Kasumi-1 (cell line): ENCODE results near the gene SLC8A1.

ENCODE experiments used
- DNase-seq, 2 experiments: peaks; one replicate each; lab custom pipeline; 2025; lab: John Stamatoyannopoulos, UW

SLC8A1 gene

GRCh38 chr2:40230707-40231432, 221.0 kb downstream of the SLC8A1 start:
- DNase-seq: no peak

DNA sequence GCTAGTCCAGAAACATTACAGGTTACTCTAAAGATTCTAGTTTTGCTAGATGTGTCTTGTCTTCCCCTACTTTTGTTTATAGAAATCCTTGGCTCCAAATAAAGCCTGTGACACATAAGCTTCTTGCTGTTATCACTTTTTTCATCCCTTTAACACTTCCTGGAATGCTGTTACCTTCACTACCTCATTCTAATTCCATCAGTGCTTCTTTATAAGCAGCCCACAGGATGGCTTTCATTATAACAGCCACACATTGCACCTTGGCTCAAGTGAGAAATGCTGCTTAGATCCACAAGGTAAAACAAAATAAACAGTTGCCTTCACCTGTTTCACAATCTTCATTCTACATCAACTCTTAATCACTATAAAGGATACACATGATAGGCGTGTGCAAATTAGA, 221.7 kb downstream of the SLC8A1 start:
- DNase-seq: no peak

GRCh38 chr2:40228310-40228709, 223.6 kb downstream of the SLC8A1 start:
- DNase-seq: no peak

DNA sequence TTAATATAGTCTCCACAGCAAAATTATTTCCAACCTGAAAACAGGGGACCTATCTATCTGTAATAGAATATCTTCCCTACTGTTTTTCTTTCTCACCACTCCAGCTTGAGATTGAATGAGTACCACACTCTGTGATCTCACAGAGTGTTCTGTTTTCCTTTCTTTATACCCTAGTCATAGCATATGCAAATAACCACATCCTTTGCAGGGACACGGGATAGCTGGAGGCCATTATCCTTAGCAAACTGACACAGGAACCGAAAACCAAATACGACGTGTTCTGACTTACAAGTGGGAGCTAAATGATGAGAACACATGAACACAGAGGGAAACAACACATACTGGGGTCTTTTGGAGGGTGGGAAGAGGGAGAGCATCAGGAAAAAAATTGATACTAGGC, 224.7 kb downstream of the SLC8A1 start:
- DNase-seq: no peak

GRCh38 chr2:40226637-40227036, 225.3 kb downstream of the SLC8A1 start:
- no peak for DNase-seq

GRCh38 chr2:40225670-40226210, 226.2 kb downstream of the SLC8A1 start:
- no peak for DNase-seq

- DNase-seq: no peak
Observed at GRCh38 chr2:40224318-40224717, 227.6 kb downstream of the SLC8A1 start.

DNA sequence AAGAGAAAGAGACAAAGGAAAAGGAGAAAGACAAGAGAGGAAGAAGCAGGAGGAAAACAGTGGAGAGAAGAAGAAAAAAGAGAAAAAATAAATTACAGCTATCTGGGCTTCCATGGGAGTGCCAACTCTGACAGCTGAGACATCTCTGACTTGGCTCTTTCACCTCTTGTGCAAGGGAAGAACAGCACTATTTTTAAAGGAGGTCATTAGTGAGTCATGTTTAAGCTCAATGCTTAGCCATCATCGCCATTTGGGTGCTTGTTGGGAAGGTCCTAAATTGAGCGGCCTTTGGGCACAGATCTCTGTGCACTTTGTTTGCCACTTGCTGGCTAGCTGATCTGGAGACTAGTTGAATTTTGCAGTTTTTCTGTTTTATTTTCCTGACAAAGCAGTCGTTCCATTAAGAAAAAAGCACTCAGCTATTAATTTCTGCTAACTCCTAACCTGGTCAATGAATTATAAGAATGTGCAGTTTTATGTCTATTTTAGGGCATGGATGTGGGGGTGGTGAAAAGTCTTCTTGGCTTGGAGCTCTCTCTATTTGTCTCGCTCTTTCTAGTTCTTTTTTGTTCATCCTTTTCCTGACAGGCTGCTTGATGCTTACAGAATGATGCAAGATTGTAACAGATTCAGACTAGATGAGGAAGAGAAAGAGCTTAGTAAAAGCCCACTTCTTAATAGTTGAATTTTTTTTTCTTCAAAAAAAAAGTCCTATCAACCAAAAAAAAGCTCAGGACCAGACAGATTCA, 231.5 kb downstream of the SLC8A1 start:
- no peak for DNase-seq

GRCh38 chr2:40219141-40219540, 232.7 kb downstream of the SLC8A1 start:
- no peak for DNase-seq

DNA sequence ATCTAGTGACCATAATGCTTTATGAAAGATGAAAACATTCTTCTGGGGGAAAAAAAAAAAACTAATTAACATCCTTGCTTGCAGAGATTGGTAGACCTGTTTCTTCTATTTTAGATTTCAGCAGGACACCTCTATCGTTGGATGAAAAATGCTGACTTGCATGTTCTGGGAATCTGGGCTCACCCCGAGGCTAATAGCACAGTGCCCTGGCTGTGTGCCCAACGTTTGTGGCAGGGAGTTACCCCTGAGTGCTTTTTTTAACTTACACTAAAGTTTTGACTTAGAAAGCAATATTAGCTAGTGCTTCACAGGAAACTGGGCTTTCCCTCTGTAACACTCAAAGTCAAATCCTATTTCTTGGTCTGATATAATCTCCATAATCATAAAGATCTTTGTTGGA, 233.2 kb downstream of the SLC8A1 start:
- DNase-seq: no peak

DNA sequence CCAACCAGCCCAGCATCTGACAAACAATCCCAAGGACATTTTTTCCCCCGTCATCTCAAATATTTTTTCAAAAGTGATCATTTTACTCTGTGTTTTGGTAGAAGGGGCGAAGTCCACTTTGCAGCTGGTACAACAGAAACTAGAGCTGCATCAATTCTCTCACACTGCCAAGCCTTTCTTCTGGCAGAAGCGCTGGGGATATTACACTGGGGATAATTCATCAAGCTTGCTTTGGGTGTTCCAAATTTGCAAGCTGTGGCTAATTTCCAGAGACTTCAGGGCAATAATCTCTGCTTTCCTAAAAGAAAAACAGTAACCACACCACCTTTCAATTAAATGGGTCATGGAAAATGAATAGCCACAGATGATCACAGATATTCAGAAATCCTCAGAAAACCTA, 238.3 kb downstream of the SLC8A1 start:
- no peak for DNase-seq

DNA sequence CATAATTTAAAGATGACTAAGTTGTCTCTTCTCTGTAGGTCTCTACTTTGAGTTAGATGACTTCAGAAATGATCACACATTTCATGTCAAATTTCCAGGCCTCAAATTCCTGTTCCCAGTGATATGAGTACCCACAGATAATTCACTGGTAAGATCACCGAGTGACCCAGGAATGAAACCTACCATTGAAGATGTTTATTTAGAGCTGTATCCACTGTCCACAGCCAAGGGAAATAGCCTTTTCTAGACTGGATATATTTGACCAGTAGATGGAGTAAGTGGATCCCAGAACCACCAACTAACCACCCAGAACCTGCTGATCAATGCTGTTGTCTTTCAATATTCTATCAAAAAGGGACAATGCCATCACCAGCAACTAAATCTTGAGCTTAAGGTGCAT, 238.8 kb downstream of the SLC8A1 start:
- no peak for DNase-seq

- no peak for DNase-seq
Observed at GRCh38 chr2:40210968-40211353, 240.9 kb downstream of the SLC8A1 start.

GRCh38 chr2:40210344-40210967, 241.4 kb downstream of the SLC8A1 start:
- DNase-seq: no peak

DNA sequence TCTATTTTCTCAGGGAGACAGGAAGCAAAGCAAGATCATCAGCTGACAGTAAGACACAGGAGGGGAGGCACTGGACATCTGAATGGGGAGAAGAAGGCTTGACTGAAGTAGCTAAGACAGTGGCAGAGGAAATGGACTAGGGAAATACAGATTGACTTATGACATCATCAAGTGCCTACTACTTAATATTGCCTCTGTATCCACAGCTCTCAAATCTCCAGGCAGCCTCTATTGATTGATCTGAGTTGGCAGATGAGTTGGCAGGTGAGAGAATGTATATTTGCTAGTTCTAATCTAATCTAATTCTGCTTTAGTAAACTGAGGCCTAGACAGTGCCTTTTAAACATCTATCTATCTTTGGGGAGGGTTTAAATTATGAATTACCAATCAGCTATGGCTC, 242.1 kb downstream of the SLC8A1 start:
- no peak for DNase-seq

DNA sequence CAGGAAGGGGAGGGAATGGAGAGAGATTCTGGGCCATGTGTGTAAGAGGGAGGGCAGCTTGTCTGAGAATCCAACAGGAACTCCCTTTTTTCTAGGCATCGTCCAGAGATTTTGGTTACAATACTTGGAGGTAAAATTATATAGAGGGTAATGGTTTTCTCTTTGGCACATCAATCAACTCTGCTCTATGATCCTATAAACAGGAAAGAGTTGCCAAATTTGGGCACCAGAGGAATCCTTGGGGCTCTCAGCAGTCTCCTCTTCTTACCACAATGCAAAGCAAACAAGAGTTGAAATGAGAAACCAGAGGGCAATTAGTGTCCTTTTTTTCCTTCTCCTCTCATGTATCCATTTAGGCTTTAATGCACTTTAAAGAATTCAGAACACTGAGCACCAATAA, 243.4 kb downstream of the SLC8A1 start:
- no peak for DNase-seq

GRCh38 chr2:40204268-40204667, 247.6 kb downstream of the SLC8A1 start:
- no peak for DNase-seq

DNA sequence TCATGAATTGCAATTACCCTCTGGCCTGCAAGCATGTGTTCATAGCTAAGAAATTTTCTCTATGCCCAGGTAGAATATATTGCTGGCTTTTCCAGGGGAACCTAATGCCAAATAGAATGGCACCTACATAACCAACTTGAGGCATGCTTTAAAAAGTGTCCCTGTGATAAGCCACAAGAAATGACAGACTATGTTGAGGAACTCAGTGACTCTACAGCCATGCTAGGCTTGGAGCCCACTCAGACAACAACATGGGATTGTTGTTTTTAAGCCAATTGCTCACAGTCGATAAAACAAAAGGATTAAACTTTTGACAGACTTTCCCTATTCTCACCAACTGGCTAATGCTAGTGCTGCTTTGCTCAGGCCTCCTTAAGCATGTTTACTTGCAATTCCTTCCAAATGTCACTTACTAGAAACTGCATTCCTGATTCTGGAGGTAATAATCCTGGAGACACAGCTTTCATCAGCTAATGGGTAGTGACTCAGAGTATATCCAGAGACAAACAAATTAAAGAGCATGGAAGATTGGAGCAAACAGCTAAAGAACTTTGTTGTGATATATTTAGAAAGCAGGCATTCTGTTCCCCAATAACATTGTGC, 249.0 kb downstream of the SLC8A1 start:
- DNase-seq: no peak

- no peak for DNase-seq
Observed at GRCh38 chr2:40201425-40201824, 250.5 kb downstream of the SLC8A1 start.

GRCh38 chr2:40200366-40200915, 251.4 kb downstream of the SLC8A1 start:
- no peak for DNase-seq

DNA sequence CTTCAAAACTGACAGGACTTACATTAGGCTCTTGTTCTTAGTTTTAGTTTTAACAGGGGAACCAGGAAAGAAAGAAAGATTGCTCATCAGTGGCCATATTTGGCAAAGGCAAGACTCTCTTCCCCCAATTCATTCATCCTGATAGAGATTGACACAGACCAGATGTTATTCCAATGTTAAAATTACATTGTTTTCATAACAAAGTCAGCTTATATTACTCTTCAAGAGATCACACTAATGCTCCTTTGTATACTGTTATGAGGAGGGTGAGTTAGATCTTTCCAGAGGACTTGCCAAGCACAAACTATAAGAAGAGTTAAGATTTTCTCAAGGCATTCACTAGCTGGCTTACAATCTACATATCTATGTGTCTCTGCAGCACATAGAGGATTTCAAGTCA, 252.1 kb downstream of the SLC8A1 start:
- DNase-seq: no peak

GRCh38 chr2:40197121-40197520, 254.8 kb downstream of the SLC8A1 start:
- no peak for DNase-seq
